ENCODE measurements around the gene UBE2H.

The UBE2H gene

DNA sequence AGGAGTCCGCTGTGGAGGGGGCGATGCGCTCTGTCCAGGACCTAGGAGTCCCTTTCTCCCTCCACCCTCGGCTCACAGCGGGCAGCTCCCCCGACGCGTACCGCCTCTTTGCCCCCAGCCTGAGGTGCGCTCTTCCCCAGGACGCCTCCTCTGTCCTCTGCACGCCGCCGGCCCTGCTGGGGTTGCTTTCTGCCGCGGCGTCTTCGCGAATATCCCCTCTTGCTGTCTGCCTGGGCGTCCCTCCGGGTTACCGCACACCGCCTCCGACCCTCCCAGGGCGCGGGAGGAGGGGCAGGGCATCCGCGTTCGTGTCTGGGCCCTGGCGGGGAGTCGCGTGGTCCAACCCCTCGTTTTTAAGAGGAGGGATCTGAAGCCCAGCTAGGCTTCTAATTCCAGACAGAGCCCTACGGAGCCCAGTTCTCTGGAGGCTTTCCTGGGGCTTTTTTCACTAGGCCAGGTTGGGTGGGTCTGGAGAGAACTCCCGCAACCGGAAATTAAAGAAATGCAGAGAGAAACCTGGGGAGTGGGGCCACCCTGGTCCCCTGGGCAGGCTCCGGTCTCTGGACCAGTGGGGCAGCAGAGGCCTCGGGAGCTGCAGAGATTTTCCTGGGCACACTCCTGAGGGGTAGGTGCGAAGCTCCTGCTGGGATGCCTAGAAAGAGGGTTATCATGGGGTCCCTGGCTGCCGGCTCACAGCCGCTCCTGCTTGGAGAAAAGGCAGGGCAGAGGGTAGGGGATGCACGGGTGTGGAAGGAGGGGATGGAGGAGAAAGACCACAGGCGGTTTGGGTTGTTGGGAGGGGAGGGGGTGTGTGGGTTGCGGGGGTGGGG, 166.9 kb downstream of the UBE2H start:
- no peak for DNase-seq (ENCODE audit: low read depth)

GRCh38 chr7:129784783-129785684, 167.7 kb downstream of the UBE2H start:
- DNase-seq (ENCODE audit: low read depth), result no peak

DNA sequence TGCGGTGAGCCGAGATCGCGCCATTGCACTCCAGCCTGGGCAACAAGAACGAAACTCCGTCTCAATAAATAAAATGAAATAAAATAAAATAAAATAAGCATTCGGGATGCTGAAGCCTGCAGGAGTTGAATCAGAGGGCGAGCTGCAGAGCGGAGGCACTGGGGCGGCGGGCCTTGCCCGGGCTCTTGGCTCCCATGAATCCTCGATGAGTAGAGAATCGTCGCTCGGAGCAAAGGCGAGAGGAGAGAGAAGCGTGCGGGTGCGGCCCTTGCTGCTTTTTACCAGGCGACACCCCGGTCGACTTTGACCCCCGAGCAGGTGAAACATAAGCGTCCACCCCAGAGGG, 168.3 kb downstream of the UBE2H start:
- no peak for DNase-seq (ENCODE audit: low read depth)

DNA sequence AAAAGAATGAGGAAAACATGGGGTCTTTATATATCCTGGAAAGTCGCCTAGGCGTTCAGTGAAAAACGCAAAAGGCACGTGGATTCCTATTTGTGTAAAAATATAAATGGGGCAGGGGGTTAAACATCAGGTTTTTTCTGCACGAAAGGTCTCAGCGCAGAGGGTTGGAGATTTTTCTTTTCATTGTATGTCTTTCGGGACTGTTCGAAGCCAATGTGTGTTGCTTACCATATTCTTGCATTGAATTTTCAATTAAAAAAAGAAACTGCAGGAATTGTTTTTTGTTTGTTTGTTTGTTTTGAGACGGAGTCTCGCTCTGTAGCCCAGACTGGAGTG, 169.2 kb downstream of the UBE2H start:
- DNase-seq (ENCODE audit: low read depth), result no peak

GRCh38 chr7:129782818-129783583, 169.8 kb downstream of the UBE2H start:
- no peak for DNase-seq (ENCODE audit: low read depth)

- no peak for DNase-seq (ENCODE audit: low read depth)
These were observed 170.6 kb downstream of the UBE2H start for GRCh38 chr7:129781928-129782817.

GRCh38 chr7:129780974-129781927, 171.5 kb downstream of the UBE2H start:
- DNase-seq (ENCODE audit: low read depth), result no peak
